Type B pancreatic cell (in vitro differentiated cells): Measurements from ENCODE around the gene STOML1. TPM values are rescaled to one million over a fixed set of nuclear protein-coding genes. Genes with fewer than 3 reads are reported as not detected.

ENCODE experiments used
- DNase-seq: peaks from one replicate; pipeline ENCODE4 v3.0.0; 2021; ENCODE audit warnings: mixed read lengths; ENCODE audit not compliant: unreplicated experiment; ENCODE audit errors: extremely low spot score
- H3K27ac Mint-ChIP-seq: 2 replicates; pipeline ENCODE4 v1.8.0; 2021; ENCODE audit warnings: mild to moderate bottlenecking, mixed read lengths
- H3K27me3 Mint-ChIP-seq: 2 replicates; pipeline ENCODE4 v1.8.0; 2021; ENCODE audit warnings: mixed read lengths
- H3K36me3 Mint-ChIP-seq: 2 replicates; pipeline ENCODE4 v1.8.0; 2021; ENCODE audit warnings: mixed read lengths
- H3K4me1 Mint-ChIP-seq: one replicate; pipeline ENCODE4 v1.8.0; 2021; ENCODE audit warnings: mixed read lengths; ENCODE audit not compliant: unreplicated experiment
- H3K4me3 Mint-ChIP-seq: 2 replicates; pipeline ENCODE4 v1.8.0; 2021; ENCODE audit warnings: mild to moderate bottlenecking, mixed read lengths
- H3K9me3 Mint-ChIP-seq: 2 replicates; pipeline ENCODE4 v1.8.0; 2021; ENCODE audit warnings: mixed read lengths
- CTCF ChIP-seq: fragments of 200-600 bp; sonication (generic); conservative IDR thresholded peaks from 2 replicates; pipeline ENCODE4 v1.5.0; 2021; ENCODE audit warnings: antibody characterized with exemption, mild to moderate bottlenecking
- total RNA-seq: library from RNA; stranded (reverse); gene quantifications from 2 replicates; pipeline ENCODE4 v1.2.1, GENCODE V29; 2021; ENCODE audit warnings: low replicate concordance

STOML1 gene
- total RNA-seq, 1 donor from 2014 or later: 10.4 TPM

DNA sequence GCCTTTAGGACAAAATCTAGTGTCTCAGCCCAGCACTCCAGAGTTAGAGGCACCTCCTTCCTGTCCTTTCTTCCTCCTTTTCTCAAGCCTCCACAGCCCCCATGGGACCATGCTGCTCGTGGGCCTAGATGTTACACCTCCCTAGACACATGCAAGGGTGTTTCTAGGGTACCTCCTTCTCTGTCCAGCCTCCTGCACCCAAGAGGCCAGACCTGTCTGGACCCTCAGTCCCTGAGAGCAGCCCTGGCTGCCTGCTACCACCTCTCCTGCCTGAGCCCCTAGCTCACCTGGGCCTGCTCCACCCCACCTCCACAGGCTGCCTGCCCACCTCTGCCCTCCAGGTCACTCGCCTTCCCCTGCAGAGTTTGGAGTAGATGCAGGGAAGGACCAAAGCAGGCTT is 60.7 kb downstream of the STOML1 start:
- peaks cover 19% of the 10 kb centered on the region for H3K4me1 Mint-ChIP-seq
- H3K36me3 Mint-ChIP-seq: no peaks in the 10 kb centered on the region
- no peak overlapping the region for H3K27ac Mint-ChIP-seq
- H3K9me3 Mint-ChIP-seq: no peaks in the 10 kb centered on the region
- H3K4me3 Mint-ChIP-seq: peak overlapping the region; percentile 7
- no peak for DNase-seq
- peaks cover 10% of the 10 kb centered on the region for H3K27me3 Mint-ChIP-seq
- TF ChIP-seq CTCF: no peak

- no peak for DNase-seq
- no peaks in the 10 kb centered on the region for H3K36me3 Mint-ChIP-seq
- no peak for TF ChIP-seq CTCF
- no peaks in the 10 kb centered on the region for H3K9me3 Mint-ChIP-seq
- peaks cover 10% of the 10 kb centered on the region for H3K27me3 Mint-ChIP-seq
- H3K4me1 Mint-ChIP-seq: peaks cover 14% of the 10 kb centered on the region
- H3K27ac Mint-ChIP-seq: no peak overlapping the region
- peak overlapping the region; percentile 7 for H3K4me3 Mint-ChIP-seq
These were observed 61.3 kb downstream of the STOML1 start for GRCh38 chr15:73930790-73931281.

DNA sequence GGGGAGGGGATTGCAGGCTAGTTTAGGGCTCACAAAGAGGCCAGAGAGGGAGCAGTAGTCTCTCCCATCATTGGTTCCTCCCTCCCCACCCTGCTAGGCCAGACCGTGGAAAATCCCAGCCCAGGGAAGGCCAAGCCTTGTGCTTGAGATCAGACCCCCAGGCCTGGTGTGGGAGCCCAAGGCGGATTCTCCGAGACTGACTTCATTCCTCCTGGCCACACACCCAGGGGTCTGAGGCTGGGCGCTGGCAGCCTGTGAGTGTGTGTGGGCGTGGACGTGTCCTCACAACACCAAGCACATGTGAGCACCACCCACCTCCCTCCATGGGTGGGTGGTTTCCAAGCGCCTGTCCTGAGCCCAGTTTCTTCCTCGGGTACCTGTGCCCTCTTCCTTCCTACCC is 61.7 kb downstream of the STOML1 start:
- Mint-ChIP-seq H3K9me3 (no peaks in the 10 kb centered on the region), H3K36me3 (no peaks in the 10 kb centered on the region), H3K27ac (no peak overlapping the region), H3K4me3 (no peak overlapping the region), H3K4me1 (peaks cover 17% of the 10 kb centered on the region), H3K27me3 (peaks cover 10% of the 10 kb centered on the region)
- TF ChIP-seq CTCF: no peak
- no peak for DNase-seq

DNA sequence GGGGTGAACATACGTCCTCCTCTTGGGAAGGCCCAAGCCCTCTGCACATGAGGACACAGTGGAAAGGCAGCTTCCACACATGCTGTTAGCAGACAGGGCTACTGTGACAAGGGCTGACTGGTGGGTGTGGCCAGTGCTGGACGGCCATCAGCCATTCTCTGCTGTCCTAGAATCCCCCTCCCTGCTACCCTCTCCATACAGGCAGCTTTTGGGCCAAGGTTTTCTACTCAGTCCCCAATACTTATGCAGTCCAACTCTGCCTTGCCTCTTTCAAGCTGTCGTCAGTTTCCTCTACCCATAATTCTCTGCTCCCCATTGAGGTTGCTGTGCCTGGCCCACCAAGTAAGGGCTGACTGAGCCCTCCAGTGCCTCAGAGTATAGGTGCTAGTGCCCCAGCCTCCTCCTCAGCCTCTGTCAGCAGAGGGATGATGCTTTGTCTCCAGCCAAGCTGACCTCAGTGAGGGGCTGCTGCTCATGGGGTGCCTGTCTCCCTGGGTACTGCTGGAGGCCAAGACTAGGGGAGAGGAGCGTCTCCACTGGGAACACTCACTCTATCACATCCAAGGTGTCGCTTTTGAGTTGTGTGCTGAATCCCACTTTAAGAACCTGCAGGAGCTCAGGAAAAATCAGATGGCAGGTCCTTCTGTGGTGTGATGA is 63.0 kb downstream of the STOML1 start:
- DNase-seq: no peak
- H3K4me3 Mint-ChIP-seq: peak overlapping the region; percentile 85
- H3K36me3 Mint-ChIP-seq: no peaks in the 10 kb centered on the region
- TF ChIP-seq CTCF: no peak
- H3K9me3 Mint-ChIP-seq: no peaks in the 10 kb centered on the region
- no peak overlapping the region for H3K27ac Mint-ChIP-seq
- peaks cover 10% of the 10 kb centered on the region for H3K27me3 Mint-ChIP-seq
- H3K4me1 Mint-ChIP-seq: peaks cover 19% of the 10 kb centered on the region

Other genes with a start within 250 kb of the STOML1 start
- gene INSYN1, start 238.9 kb downstream of the STOML1 start, total RNA-seq: 5.8 and 6.4 TPM in 2 replicates
- not detected in 2 replicates for gene TBC1D21, start 118.7 kb downstream of the STOML1 start, total RNA-seq
- 10.3 and 25.1 TPM in 2 replicates for gene LOXL1, start 65.8 kb downstream of the STOML1 start, total RNA-seq
- gene PML, start 2.4 kb upstream of the STOML1 start, total RNA-seq: 28.7 and 29.8 TPM in 2 replicates
- not detected in 2 replicates for gene GOLGA6A, start 90.3 kb upstream of the STOML1 start, total RNA-seq
- 0.59 and 16.9 TPM in 2 replicates for gene ISLR2, start 138.3 kb upstream of the STOML1 start, total RNA-seq
- 0.24 and 41.6 TPM in 2 replicates for gene ISLR, start 181.4 kb upstream of the STOML1 start, total RNA-seq
- gene STRA6, start 210.5 kb upstream of the STOML1 start, total RNA-seq: 19.2 and 158 TPM in 2 replicates
- 2.2 and 5.0 TPM in 2 replicates for gene CCDC33, start 244.0 kb upstream of the STOML1 start, total RNA-seq